Activated T-helper 1 cell treated with anti-CD3 and anti-CD28 coated beads, Interleukin-2, amount 50 U/mL, for 16 hours (primary cell): Measurements from ENCODE around the gene MBNL1.
"Not testable (repeated sequence)": the region's sequence is repeated elsewhere in the genome, so short reads cannot be mapped to it uniquely, and the experiment has no call there.

Source experiments
- DNase-seq, 2 donors: peaks; one replicate each; pipeline ENCODE4 v3.0.0-alpha.2; 2020; ENCODE audit warnings: low read depth in 1 of 2, low spot score in 1 of 2

Gene MBNL1

GRCh38 chr3:152346058-152346457, 77.3 kb downstream of the MBNL1 start:
- no peak for DNase-seq

GRCh38 chr3:152346740-152347139, 78.0 kb downstream of the MBNL1 start:
- no peak for DNase-seq

- DNase-seq, result no peak
Measured at GRCh38 chr3:152348436-152349177, 79.9 kb downstream of the MBNL1 start.

- DNase-seq, result no peak
Measured at GRCh38 chr3:152349392-152349791, 80.7 kb downstream of the MBNL1 start.

- no peak for DNase-seq
Measured at GRCh38 chr3:152350139-152350538, 81.4 kb downstream of the MBNL1 start.

GRCh38 chr3:152350776-152351175, 82.0 kb downstream of the MBNL1 start:
- no peak for DNase-seq

- DNase-seq, result no peak
Measured at GRCh38 chr3:152352554-152352953, 83.8 kb downstream of the MBNL1 start.

- no peak for DNase-seq
Measured at GRCh38 chr3:152353578-152353977, 84.8 kb downstream of the MBNL1 start.

- no peak for DNase-seq
Measured at GRCh38 chr3:152355744-152356665, 87.3 kb downstream of the MBNL1 start.

GRCh38 chr3:152356870-152357276, 88.1 kb downstream of the MBNL1 start:
- DNase-seq, result no peak

- no peak for DNase-seq
Measured at GRCh38 chr3:152357587-152357986, 88.9 kb downstream of the MBNL1 start.

GRCh38 chr3:152359385-152360248, 90.9 kb downstream of the MBNL1 start:
- no peak for DNase-seq

- no peak for DNase-seq
Measured at GRCh38 chr3:152360302-152360701, 91.6 kb downstream of the MBNL1 start.

- no peak for DNase-seq
Measured at GRCh38 chr3:152360966-152361365, 92.2 kb downstream of the MBNL1 start.

- no peak for DNase-seq
Measured at GRCh38 chr3:152362086-152362485, 93.4 kb downstream of the MBNL1 start.

GRCh38 chr3:152364237-152364636, 95.5 kb downstream of the MBNL1 start:
- no peak for DNase-seq

- DNase-seq, result no peak
Measured at GRCh38 chr3:152365126-152365525, 96.4 kb downstream of the MBNL1 start.

GRCh38 chr3:152365766-152366593, 97.3 kb downstream of the MBNL1 start:
- no peak for DNase-seq

GRCh38 chr3:152367192-152367591, 98.5 kb downstream of the MBNL1 start:
- DNase-seq, result not testable (repeated sequence)

GRCh38 chr3:152372633-152373032, 103.9 kb downstream of the MBNL1 start:
- DNase-seq, result not testable (repeated sequence)
